GM11168 (cell line): Measurements from ENCODE around the gene ZDHHC22.

Experiments
- in situ Hi-C: fragments of 300-500 bp; cut with MboI; formaldehyde crosslinking; loops from one replicate; pipeline ENCODE4 v1.12.0; 2022; ENCODE audit warnings: low sequenced_read_pairs; ENCODE audit not compliant: unreplicated experiment

ZDHHC22 gene

DNA sequence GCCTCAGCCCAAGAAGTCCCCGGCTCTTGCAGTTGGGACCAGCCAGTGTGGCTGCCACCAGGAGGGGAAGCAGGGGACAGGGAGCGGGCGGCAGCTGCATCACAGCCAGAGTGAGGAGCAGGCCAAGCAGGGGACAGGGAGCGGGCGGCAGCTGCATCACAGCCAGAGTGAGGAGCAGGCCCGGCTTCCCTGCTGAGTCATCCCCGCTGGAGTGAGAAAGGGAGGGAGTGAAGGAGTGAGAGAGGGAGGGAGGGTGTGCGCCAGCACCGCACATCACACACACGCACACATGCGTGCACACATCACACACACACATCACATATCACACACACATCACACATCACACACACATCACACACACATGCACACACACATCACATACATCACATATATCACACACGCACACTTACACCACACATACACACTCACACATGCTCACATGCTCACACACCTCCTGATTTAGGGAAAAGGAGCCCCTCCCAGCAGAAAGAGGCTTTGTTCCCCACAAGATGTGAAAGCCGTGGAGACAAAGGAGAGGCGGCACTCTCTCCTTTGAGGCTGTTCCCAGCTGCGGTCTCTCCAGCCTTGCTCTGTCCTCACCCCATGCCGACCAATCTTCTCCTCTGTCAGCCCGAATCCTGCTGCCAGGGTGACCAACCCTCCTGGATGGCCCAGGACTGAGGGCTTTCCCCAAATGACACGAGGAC is 16.7 kb upstream of the ZDHHC22 start:
- in situ Hi-C loops: no loop called here

DNA sequence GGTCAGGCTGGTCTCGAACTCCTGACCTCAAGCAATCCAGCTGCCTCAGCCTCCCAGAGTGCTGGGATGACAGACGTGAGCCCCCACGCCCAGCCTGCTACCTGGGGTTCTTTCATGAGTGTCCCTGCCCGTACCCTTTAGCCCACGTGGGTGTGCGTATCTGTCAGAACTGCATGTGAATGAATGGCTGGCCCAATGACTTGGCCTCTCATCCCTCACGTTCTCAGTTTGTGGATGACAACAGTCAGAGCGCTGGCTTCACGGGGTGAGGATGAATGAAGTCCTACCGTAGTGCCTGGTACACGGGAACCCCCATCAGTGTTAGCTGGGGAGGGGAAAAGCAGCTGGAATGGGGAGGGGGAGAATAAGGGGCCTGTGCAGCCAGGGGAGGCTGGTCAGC is 16.1 kb upstream of the ZDHHC22 start:
- in situ Hi-C loops: no loop called here

GRCh38 chr14:77155083-77155482 is 13.5 kb upstream of the ZDHHC22 start:
- in situ Hi-C loops: no loop called here

DNA sequence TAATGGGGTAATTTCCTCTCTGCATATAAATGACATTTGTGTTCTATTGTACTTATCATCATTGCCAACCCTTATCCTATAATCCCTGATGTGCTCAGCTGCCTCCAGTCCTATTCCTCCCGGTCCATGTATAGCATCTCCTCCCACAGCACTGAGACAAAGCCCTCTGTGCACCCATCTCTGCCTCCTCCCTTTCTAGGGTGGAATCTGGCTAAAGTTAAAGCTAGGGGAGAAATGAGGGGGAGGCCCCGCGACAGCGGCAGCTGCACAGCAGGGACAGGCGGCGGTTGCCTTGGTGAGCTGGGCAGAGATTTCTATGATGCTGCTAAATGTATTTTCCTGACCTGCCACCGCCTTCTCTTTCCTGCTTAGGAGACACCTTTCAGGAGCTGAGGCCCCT is 12.8 kb upstream of the ZDHHC22 start:
- in situ Hi-C loops: no loop called here

GRCh38 chr14:77153802-77154201 is 12.2 kb upstream of the ZDHHC22 start:
- in situ Hi-C loops: no loop called here

GRCh38 chr14:77151918-77152588 is 10.5 kb upstream of the ZDHHC22 start:
- in situ Hi-C loops: no loop called here

GRCh38 chr14:77151245-77151644 is 9.7 kb upstream of the ZDHHC22 start:
- in situ Hi-C loops: no loop called here

GRCh38 chr14:77148510-77149231 is 7.1 kb upstream of the ZDHHC22 start:
- in situ Hi-C loops: no loop called here

- in situ Hi-C loops: no loop called here
Observed at GRCh38 chr14:77145975-77146740, 4.6 kb upstream of the ZDHHC22 start.

DNA sequence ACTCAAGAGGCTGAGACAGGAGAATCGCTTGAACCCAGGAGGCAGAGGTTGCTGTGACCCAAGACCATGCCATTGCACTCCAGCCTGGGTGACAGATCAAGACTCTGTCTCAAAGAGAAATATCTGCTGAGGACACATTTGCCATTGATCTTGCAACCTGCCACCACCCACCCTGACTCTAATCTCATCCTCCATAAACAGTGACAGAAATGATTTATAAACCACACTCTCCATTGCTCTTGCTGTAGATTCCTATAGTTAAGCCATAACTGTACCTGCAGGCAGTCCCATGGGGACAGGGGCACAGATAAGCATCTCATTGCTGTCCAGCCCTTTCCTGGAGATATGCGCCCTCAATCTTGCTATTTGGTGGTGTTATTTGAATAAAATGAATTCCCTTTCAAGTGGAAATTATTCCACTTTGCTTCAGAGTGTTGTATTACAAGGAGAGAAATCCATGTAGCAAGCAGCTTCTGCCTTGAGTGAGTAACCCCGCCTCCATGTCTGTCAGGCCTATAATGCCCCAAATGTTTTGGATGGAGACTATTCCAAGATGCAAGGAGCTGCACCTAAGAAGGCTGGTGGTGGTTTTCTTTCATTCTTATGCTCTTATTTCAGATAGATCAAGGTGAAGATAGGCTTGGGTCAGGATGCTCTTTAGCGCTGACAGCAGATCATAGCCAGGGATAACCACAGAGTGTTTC is 3.0 kb upstream of the ZDHHC22 start:
- in situ Hi-C loops: no loop called here

DNA sequence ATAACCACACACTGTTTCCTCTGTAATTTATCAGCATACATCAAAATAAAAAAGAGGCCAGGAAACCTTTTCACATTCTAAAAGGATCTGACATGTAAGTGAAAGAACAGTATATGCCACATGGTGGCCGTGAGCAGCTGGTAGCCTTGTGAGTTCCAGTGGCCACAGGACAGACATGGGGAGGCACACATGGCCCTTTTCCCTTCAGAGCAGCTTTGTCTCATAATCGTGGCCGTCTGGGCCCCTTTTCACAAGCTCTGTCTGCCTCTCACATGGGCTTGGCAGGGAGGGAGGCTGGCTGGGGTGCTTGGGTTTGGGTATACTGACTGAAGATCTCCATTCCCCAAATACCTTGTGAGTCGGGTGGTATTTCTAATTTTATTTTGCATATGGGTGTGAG is 1.5 kb upstream of the ZDHHC22 start:
- in situ Hi-C loops: no loop called here

- in situ Hi-C loops: no loop called here
Observed at GRCh38 chr14:77142005-77142800, 612 bp upstream of the ZDHHC22 start.

DNA sequence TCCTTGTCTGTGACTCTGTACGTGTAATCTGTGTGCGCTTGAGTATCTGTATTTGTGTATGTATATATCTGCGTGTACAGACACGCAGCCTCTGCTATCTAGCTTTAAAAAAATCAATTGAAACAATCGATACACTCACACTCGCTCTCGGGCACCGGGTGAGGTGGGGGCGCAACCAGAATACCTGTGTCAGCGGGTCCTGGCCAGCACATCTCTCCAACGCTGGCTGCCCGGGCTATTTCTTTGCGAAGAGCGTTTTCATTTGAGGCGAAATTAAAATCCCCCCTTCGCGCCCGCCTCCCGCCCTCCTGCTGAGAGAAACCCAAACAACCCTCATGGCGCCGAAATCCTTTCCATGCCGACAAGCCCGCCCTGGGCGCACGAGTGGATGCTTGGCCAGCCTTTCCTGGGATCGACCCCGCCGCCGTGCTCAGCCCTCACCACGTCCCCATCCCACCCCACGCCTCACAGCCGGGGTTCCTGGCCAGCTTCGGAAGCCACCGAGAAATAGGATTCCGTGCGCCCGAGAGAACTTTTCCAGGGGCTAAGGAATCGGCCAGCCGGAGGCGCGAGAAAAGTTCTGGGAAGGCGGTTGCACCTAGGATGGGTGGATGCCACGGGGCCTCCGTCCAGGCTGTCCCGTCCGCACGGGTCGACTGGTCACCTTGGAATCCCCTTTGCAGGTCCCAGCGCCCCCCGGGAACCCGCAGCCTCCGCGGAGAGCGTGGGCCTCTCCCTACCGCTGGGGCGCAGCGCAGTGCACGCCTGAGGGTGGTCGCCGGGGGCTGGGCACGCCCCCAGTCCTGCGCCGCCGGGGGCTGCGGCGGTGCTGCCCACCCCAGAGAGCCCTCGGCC is 1.0 kb downstream of the ZDHHC22 start:
- in situ Hi-C loops: no loop called here

- in situ Hi-C loops: no loop called here
Observed at GRCh38 chr14:77139540-77140358, 1.8 kb downstream of the ZDHHC22 start.

DNA sequence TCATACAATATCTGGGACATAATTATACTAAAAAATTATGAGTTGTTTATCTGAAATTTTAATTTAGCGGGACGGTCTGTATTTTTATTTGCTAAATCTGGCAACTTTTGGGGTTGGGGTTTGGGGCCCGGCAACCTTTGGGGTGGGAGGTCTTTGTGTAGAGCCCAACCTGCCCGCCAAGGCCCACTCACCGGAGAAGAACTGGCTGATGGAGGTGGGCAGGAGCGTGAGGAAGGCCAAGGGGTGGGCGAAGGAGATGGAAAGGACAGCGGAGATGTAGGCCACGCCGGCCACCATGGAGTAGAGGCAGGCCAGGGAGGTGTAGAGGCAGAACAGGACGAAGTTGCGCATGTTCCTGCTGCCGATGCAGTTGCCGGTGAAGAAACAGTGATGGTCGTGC is 2.6 kb downstream of the ZDHHC22 start:
- in situ Hi-C loops: no loop called here

GRCh38 chr14:77133720-77134338 is 7.8 kb downstream of the ZDHHC22 start:
- in situ Hi-C loops: no loop called here

GRCh38 chr14:77131871-77132486 is 9.6 kb downstream of the ZDHHC22 start:
- in situ Hi-C loops: no loop called here
